ENCODE results near the gene TRIM33. TPM values are rescaled to one million over a fixed set of nuclear protein-coding genes. Genes with fewer than 3 reads are reported as not detected.

TRIM33 gene
- total and polyA plus RNA-seq, 2 of the 8 experiments (the other 6 are each of a cell fraction or from before 2014, with no cell fraction given), result 17.1 to 52.3 TPM

- H3K79me1 ChIP-seq (ENCODE audit: low read depth, low read length), result peaks cover 16% of the 10 kb centered on the region
- H3K23ac ChIP-seq (ENCODE audit: insufficient read length), result no peak overlapping the region
- H2BK12ac ChIP-seq (ENCODE audit: low read depth, low read length), result no peak overlapping the region
- H3K27ac ChIP-seq (ENCODE audit: low read depth, low read length), result no peak overlapping the region
- no peak overlapping the region for H3K56ac ChIP-seq (replicated peaks; ENCODE audit: insufficient read length, low read depth, low read length)
- no peak overlapping the region for H2BK120ac ChIP-seq (replicated peaks; ENCODE audit: low read depth, low read length)
- H3K4ac ChIP-seq (replicated peaks; ENCODE audit: insufficient read length, low read depth, low read length), result no peak overlapping the region
- H4K8ac ChIP-seq (ENCODE audit: extremely low read depth, insufficient read depth, low read length), result no peak overlapping the region
- H4K5ac ChIP-seq (ENCODE audit: insufficient read length, low read depth, low read length), result no peak overlapping the region
- peaks cover 17 to 23% of the 10 kb centered on the region in 2 experiments for H4K20me1 ChIP-seq (replicated peaks in 1 of 2; ENCODE audit: control insufficient read depth in 1 of 2, insufficient read depth in 2 of 2, low read length in 2 of 2)
- WGBS, 2 experiments (ENCODE audit: extremely low coverage in 1 of 2, insufficient coverage in 1 of 2, insufficient read length in 1 of 2, insufficient replicate concordance in 2 of 2, low coverage in 1 of 2, low lambda C conversion rate in 2 of 2, missing lambda C conversion rate in 1 of 2), result 88% methylated on average over 3 of the region's 3 CpGs; no CpG with 5 or more reads in 1 of the 2 experiments
- H3K79me2 ChIP-seq (ENCODE audit: control insufficient read depth in 1 of 2, insufficient read depth in 2 of 2, low read length in 2 of 2), result peaks cover 25 to 80% of the 10 kb centered on the region in 2 experiments
- no peak overlapping the region for H3K18ac ChIP-seq (ENCODE audit: extremely low read depth, low read length)
- H3K23me2 ChIP-seq (ENCODE audit: low read depth, low read length), result peaks cover 19% of the 10 kb centered on the region
- no peak for DNase-seq (ENCODE audit: low read depth in 1 of 2, low spot score in 2 of 2)
- no peak for FAIRE-seq
- H3K36me3 ChIP-seq (ENCODE audit: control insufficient read depth in 2 of 4, insufficient read depth in 4 of 4, low read length in 3 of 4), result peaks cover 0 to 11% (median 4%) of the 10 kb centered on the region in 4 experiments; a peak in 5 of 8 replicates
- H3K14ac ChIP-seq (ENCODE audit: insufficient read length), result no peak overlapping the region
- no peak overlapping the region for H2BK20ac ChIP-seq (ENCODE audit: low read length)
- ChIA-PET CTCF (ENCODE audit: partially characterized antibody) (no interaction called here), POLR2A (ENCODE audit: partially characterized antibody) (interaction anchor here (0.7 to 1.5 kb wide), 5 partner anchors 11 to 35 kb away, joined by 3 to 4 read pairs (median 3); no protein-coding TSS in a partner anchor)
- peak overlapping the region in 1 of 4 experiments; percentile 99; a peak in 1 of 8 replicates for H3K4me3 ChIP-seq (ENCODE audit: extremely low read depth in 1 of 4, insufficient read depth in 2 of 4, low read depth in 3 of 4, low read length in 4 of 4)
- H3K9me3 ChIP-seq (ENCODE audit: insufficient read depth in 2 of 2, low read depth in 1 of 2, low read length in 1 of 2), result no peaks in the 10 kb centered on the region
- no peak overlapping the region for H2BK5ac ChIP-seq (ENCODE audit: low read depth, low read length)
- no peak overlapping the region for H2AK5ac ChIP-seq (ENCODE audit: low read depth, low read length)
- H3K4me2 ChIP-seq (ENCODE audit: insufficient read depth in 1 of 2, low read depth in 2 of 2, low read length in 2 of 2), result peak overlapping the region in 1 of 2 experiments; percentile 75; a peak in 1 of 4 replicates
- no peaks in the 10 kb centered on the region for H3K27me3 ChIP-seq (replicated peaks in 1 of 4; ENCODE audit: control insufficient read depth in 3 of 4, extremely low read depth in 1 of 4, insufficient read depth in 3 of 4, low read length in 3 of 4)
- H4K91ac ChIP-seq (replicated peaks; ENCODE audit: insufficient read length, low read length), result no peak overlapping the region
- no peak overlapping the region; a peak in 1 of 7 replicates for H3K9ac ChIP-seq (replicated peaks in 1 of 4; ENCODE audit: extremely low read depth in 1 of 4, low read depth in 3 of 4, low read length in 3 of 4)
- peaks cover 0 to 5% (median 3%) of the 10 kb centered on the region in 4 experiments; a peak in 5 of 7 replicates for H3K4me1 ChIP-seq (replicated peaks in 1 of 4; ENCODE audit: control insufficient read depth in 3 of 4, insufficient read depth in 4 of 4, low read length in 3 of 4)
- H2AFZ ChIP-seq (ENCODE audit: low read length), result no peak overlapping the region
- H2BK15ac ChIP-seq (ENCODE audit: low read length), result no peak overlapping the region
Observed at GRCh38 chr1:114507513-114507912, 3.5 kb downstream of the TRIM33 start.
